Fibroblast of lung (primary cell): ENCODE measurements around the gene TNFSF13. TPM values are rescaled to one million over a fixed set of nuclear protein-coding genes. Genes with fewer than 3 reads are reported as not detected.

ENCODE experiments used
- DNase-seq, 2 donors: peaks; one replicate each; pipeline versions ENCODE4 v3.0.0 to v3.0.0-alpha.2; 2010; ENCODE audit warnings: low read depth in 2 of 2
- H2AFZ ChIP-seq: 2 replicates; pipeline ENCODE4 v1.5.1; 2012; ENCODE audit warnings: low read length, control low read depth, inconsistent platforms
- H3K27ac ChIP-seq: 2 replicates; pipeline ENCODE4 v1.5.1; 2011; ENCODE audit warnings: low read length, control low read depth; ENCODE audit not compliant: insufficient read depth
- H3K27me3 ChIP-seq: 2 replicates; pipeline ENCODE4 v1.5.1; 2011; ENCODE audit warnings: mild to moderate bottlenecking, low read length; ENCODE audit not compliant: control insufficient read depth, insufficient read depth
- H3K36me3 ChIP-seq: 2 replicates; pipeline ENCODE4 v1.5.1; 2011; ENCODE audit warnings: low read length; ENCODE audit not compliant: control insufficient read depth, insufficient read depth
- H3K4me1 ChIP-seq: 2 replicates; pipeline ENCODE4 v1.5.1; 2011; ENCODE audit warnings: low read length; ENCODE audit not compliant: control insufficient read depth, insufficient read depth; ENCODE audit errors: extremely low read depth
- H3K4me2 ChIP-seq: 2 replicates; pipeline ENCODE4 v1.5.1; 2011; ENCODE audit warnings: low read length, control low read depth; ENCODE audit not compliant: insufficient read depth; ENCODE audit errors: extremely low read depth
- H3K4me3 ChIP-seq, 4 experiments: fragments of 200-600 bp in 1 of 4; sonication (generic) in 1 of 4; replicated peaks in 1 of 4; 2 replicates each; pipeline ENCODE4 v1.5.1; 2011 to 2016; ENCODE audit warnings: low read length in 4 of 4, low read depth in 3 of 4, mild to moderate bottlenecking in 3 of 4, control low read depth in 2 of 4, inconsistent platforms in 1 of 4, mixed read lengths in 1 of 4; ENCODE audit not compliant: insufficient read depth in 1 of 4; ENCODE audit errors: control extremely low read depth in 1 of 4
- H3K79me2 ChIP-seq: 2 replicates; pipeline ENCODE4 v1.5.1; 2012; ENCODE audit warnings: mild to moderate bottlenecking, low read length, inconsistent platforms; ENCODE audit not compliant: control insufficient read depth, insufficient read depth
- H3K9ac ChIP-seq: 2 replicates; pipeline ENCODE4 v1.5.1; 2011; ENCODE audit warnings: mild to moderate bottlenecking, low read length, control low read depth; ENCODE audit not compliant: insufficient read depth
- H3K9me3 ChIP-seq: 2 replicates; pipeline ENCODE4 v1.5.1; 2012; ENCODE audit warnings: low read depth, low read length; ENCODE audit not compliant: control insufficient read depth, insufficient read depth
- H4K20me1 ChIP-seq: 2 replicates; pipeline ENCODE4 v1.5.1; 2011; ENCODE audit warnings: low read length; ENCODE audit not compliant: control insufficient read depth, insufficient read depth; ENCODE audit errors: extremely low read depth
- EZH2 ChIP-seq: IDR thresholded peaks from 2 replicates; pipeline ENCODE4 v1.5.1; 2012; ENCODE audit warnings: low read length, control low read depth, mild to moderate bottlenecking; ENCODE audit errors: missing control alignments
- polyA plus RNA-seq, 2 donors: library from polyadenylated mRNA; depleted of rRNA in 1 of 2; stranded (reverse) in 1 of 2; unstranded in 1 of 2; fragments of >200 nt; gene quantifications; 2 replicates each; pipeline ENCODE4 v1.2.1, GENCODE V29; 2011 to 2012; ENCODE audit warnings: missing spikeins in 1 of 2
- total RNA-seq: library from RNA; depleted of rRNA; stranded (reverse); fragments of >200 nt; gene quantifications from 2 replicates; pipeline ENCODE4 v1.2.1, GENCODE V29; 2014
- TF ChIP-seq, protein P1 (sequence below), 2 donors: IDR thresholded peaks in 1 of 2; conservative IDR thresholded peaks in 1 of 2; 1 replicate in 1 of 2; 2 replicates in 1 of 2; pipeline ENCODE4 v1.5.1; 2011 to 2012; ENCODE audit warnings: low read length in 2 of 2, control low read depth in 1 of 2, inconsistent platforms in 1 of 2, low read depth in 1 of 2, mild to moderate bottlenecking in 1 of 2

The TNFSF13 gene
- total and polyA plus RNA-seq, 2 donors (not counting 1 experiment from before 2014, with no cell fraction given), result 2.0 to 2.5 TPM

DNA sequence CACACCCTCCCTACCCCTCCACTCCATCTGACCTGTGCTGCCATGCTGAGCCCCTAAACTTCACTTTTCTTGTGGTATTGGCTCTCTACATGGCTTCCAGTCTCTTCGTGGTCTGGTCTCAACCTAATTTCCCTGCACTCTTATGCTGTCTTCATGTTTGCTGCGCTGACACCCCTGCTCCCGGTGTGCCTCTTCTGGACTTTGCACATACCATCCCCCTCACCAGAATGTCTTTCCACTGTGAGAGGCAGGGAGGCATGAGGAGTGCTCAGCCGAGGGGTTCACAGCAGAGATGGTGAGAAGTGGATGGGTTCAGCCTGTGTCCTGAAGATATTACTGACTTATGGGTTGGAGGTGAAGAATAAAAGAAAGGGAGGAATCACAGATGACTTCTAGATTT, 7.2 kb upstream of the TNFSF13 start:
- H2AFZ ChIP-seq, result no peak overlapping the region
- peaks cover 4% of the 10 kb centered on the region for H3K4me1 ChIP-seq
- no peaks in the 10 kb centered on the region for H3K27me3 ChIP-seq
- H3K36me3 ChIP-seq, result no peaks in the 10 kb centered on the region
- no peaks in the 10 kb centered on the region for H3K9me3 ChIP-seq
- H3K9ac ChIP-seq, result no peak overlapping the region
- H4K20me1 ChIP-seq, result no peaks in the 10 kb centered on the region
- no peak overlapping the region for H3K4me2 ChIP-seq
- no peaks in the 10 kb centered on the region for H3K79me2 ChIP-seq
- DNase-seq, result no peak
- H3K27ac ChIP-seq, result no peak overlapping the region
- no peak overlapping the region for H3K4me3 ChIP-seq
- TF ChIP-seq, protein P1, sequence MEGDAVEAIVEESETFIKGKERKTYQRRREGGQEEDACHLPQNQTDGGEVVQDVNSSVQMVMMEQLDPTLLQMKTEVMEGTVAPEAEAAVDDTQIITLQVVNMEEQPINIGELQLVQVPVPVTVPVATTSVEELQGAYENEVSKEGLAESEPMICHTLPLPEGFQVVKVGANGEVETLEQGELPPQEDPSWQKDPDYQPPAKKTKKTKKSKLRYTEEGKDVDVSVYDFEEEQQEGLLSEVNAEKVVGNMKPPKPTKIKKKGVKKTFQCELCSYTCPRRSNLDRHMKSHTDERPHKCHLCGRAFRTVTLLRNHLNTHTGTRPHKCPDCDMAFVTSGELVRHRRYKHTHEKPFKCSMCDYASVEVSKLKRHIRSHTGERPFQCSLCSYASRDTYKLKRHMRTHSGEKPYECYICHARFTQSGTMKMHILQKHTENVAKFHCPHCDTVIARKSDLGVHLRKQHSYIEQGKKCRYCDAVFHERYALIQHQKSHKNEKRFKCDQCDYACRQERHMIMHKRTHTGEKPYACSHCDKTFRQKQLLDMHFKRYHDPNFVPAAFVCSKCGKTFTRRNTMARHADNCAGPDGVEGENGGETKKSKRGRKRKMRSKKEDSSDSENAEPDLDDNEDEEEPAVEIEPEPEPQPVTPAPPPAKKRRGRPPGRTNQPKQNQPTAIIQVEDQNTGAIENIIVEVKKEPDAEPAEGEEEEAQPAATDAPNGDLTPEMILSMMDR (conservative IDR thresholded peaks at IDR 0.05 in 1 of 2, IDR thresholded peaks at IDR 0.05 in 1 of 2; ENCODE audit: low read depth in 1 of 2, low read length in 2 of 2), result no peak

DNA sequence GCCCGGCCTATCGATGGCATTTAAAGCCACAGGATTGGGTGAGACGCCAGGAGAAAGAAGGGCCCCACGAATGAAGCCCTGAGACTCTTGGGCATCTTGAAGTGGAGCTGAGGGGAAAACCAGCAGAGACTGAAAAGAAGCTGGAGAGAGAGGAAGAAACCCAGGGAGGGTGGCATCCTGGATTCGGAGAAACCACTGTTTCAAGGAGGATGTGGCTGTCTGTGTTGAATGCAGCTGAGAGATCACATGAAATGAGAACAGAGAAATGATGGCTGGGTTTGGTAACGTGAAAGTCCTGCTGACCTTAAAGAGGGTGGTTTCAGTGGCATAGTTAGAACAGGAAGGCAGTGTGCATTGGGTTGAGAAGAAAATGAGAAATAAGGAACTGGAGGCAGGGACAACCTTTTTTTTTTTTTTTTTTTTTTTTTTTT, 5.9 kb upstream of the TNFSF13 start:
- Histone ChIP-seq H3K4me1 (peaks cover 4% of the 10 kb centered on the region), H3K4me2 (no peak overlapping the region), H3K79me2 (no peaks in the 10 kb centered on the region), H3K9ac (no peak overlapping the region), H3K9me3 (no peaks in the 10 kb centered on the region), H2AFZ (no peak overlapping the region), H4K20me1 (no peaks in the 10 kb centered on the region), H3K4me3 (no peak overlapping the region), H3K27ac (no peak overlapping the region), H3K36me3 (no peaks in the 10 kb centered on the region), H3K27me3 (no peaks in the 10 kb centered on the region)
- DNase-seq, result no peak
- TF ChIP-seq EZH2, result no peak
- TF ChIP-seq, protein P1 (conservative IDR thresholded peaks at IDR 0.05 in 1 of 2, IDR thresholded peaks at IDR 0.05 in 1 of 2; ENCODE audit: low read depth in 1 of 2, low read length in 2 of 2), result no peak

DNA sequence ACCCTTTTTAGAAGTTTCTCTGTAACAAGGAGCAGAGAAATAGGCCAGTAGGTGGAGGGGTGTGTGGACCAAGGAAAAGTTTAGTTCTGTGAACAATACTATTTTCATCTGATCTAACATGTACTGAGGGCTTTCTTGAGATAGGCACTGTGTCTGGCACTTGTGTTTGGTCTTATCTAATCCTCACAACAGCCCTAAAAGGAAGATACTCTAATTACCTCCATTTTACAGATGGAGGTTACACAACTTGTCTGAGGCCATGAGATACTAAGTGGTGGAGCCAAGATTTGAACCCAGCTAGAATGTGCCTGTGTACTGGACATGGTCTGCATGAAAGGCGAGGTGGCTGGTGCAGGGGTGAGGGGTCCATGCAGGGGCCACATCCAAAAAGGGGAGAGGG, 5.2 kb upstream of the TNFSF13 start:
- no peak for TF ChIP-seq EZH2
- H3K27me3 ChIP-seq, result no peaks in the 10 kb centered on the region
- DNase-seq, result no peak
- no peak overlapping the region for H3K4me2 ChIP-seq
- no peaks in the 10 kb centered on the region for H3K79me2 ChIP-seq
- H3K4me3 ChIP-seq, result no peak overlapping the region
- no peak overlapping the region for H3K9ac ChIP-seq
- no peaks in the 10 kb centered on the region for H4K20me1 ChIP-seq
- H3K36me3 ChIP-seq, result no peaks in the 10 kb centered on the region
- no peak overlapping the region for H3K27ac ChIP-seq
- H2AFZ ChIP-seq, result no peak overlapping the region
- no peaks in the 10 kb centered on the region for H3K9me3 ChIP-seq
- H3K4me1 ChIP-seq, result peaks cover 9% of the 10 kb centered on the region
